ENCODE measurements around the gene SH3BGR.

Gene SH3BGR

GRCh38 chr21:39503123-39503762 lies 51.5 kb downstream of the SH3BGR start:
- H2AFZ ChIP-seq (ENCODE audit: low read depth, low read length): no peak overlapping the region
- no peak overlapping the region for H2BK5ac ChIP-seq (ENCODE audit: low read depth, low read length, poor library complexity, severe bottlenecking)
- no peak overlapping the region for H3K14ac ChIP-seq (ENCODE audit: low read length in 2 of 2)
- H3K36me3 ChIP-seq (ENCODE audit: control insufficient read depth in 1 of 2, insufficient read depth in 2 of 2, low read depth in 1 of 2, low read length in 2 of 2): no peaks in the 10 kb centered on the region
- H2AK5ac ChIP-seq (ENCODE audit: low read length, severe bottlenecking): no peak overlapping the region
- no peak overlapping the region for H3K4ac ChIP-seq (ENCODE audit: low read depth in 1 of 2, low read length in 2 of 2)
- no CpG with 5 or more reads among the region's 1 CpG for WGBS
- no peak overlapping the region for H3K18ac ChIP-seq (ENCODE audit: low read depth in 1 of 2, low read length in 2 of 2)
- no peak overlapping the region for H3K4me2 ChIP-seq (ENCODE audit: low read length, poor library complexity, severe bottlenecking)
- H3K23ac ChIP-seq (ENCODE audit: low read length in 2 of 2): no peak overlapping the region
- H2BK15ac ChIP-seq (ENCODE audit: low read depth, poor library complexity, severe bottlenecking): no peak overlapping the region
- H2BK120ac ChIP-seq (ENCODE audit: low read depth, low read length): no peak overlapping the region
- H3K79me1 ChIP-seq (replicated peaks; ENCODE audit: low read length, poor library complexity, severe bottlenecking): no peaks in the 10 kb centered on the region
- no peak overlapping the region for H3K27ac ChIP-seq (ENCODE audit: low read length, poor library complexity, severe bottlenecking)
- no peaks in the 10 kb centered on the region for H3K9me3 ChIP-seq (ENCODE audit: control insufficient read depth, low read length)
- no peak for DNase-seq
- H4K91ac ChIP-seq (ENCODE audit: low read length): no peak overlapping the region
- H3K4me3 ChIP-seq (ENCODE audit: insufficient read depth in 1 of 2, low read depth in 1 of 2, low read length in 2 of 2): no peak overlapping the region
- H3K4me1 ChIP-seq (ENCODE audit: control insufficient read depth, insufficient read depth, low read depth, low read length): peaks cover 3% of the 10 kb centered on the region
- H4K8ac ChIP-seq (ENCODE audit: low read length): no peak overlapping the region
- no peak overlapping the region for H3K9ac ChIP-seq (ENCODE audit: low read length)
- H3K27me3 ChIP-seq (ENCODE audit: control insufficient read depth in 1 of 2, insufficient read depth in 1 of 2, low read length in 2 of 2): peaks cover 0 to 3% of the 10 kb centered on the region in 2 experiments
- H2BK12ac ChIP-seq (ENCODE audit: low read length in 2 of 2): no peak overlapping the region

DNA sequence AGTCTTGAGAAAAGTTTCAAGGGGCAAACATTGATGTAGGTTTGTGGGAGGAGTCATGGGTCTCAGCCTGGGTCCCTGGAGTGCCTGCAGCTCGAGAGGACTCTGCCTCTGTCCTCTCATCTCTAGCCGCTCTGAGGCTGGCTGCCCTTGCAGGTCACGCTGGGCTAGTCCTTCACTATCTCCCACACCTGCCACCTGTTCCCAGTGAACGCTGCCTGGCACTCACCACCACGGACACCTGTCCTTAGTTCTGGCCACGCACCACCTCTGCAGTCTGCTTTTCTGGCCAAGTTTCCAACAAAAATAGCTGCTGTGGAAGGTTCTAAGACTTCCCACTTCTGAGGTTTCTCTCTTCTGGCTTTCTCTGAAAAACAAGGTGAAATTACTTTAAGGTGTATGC lies 52.5 kb downstream of the SH3BGR start:
- no peak overlapping the region for H2BK12ac ChIP-seq (ENCODE audit: low read length in 2 of 2)
- no peak overlapping the region for H2AK5ac ChIP-seq (ENCODE audit: low read length, severe bottlenecking)
- no peak overlapping the region for H3K4me3 ChIP-seq (ENCODE audit: insufficient read depth in 1 of 2, low read depth in 1 of 2, low read length in 2 of 2)
- peaks cover 0 to 3% of the 10 kb centered on the region in 2 experiments for H3K27me3 ChIP-seq (ENCODE audit: control insufficient read depth in 1 of 2, insufficient read depth in 1 of 2, low read length in 2 of 2)
- H3K9me3 ChIP-seq (ENCODE audit: control insufficient read depth, low read length): no peaks in the 10 kb centered on the region
- no peaks in the 10 kb centered on the region for H3K79me1 ChIP-seq (replicated peaks; ENCODE audit: low read length, poor library complexity, severe bottlenecking)
- H3K14ac ChIP-seq (ENCODE audit: low read length in 2 of 2): no peak overlapping the region
- H3K23ac ChIP-seq (ENCODE audit: low read length in 2 of 2): no peak overlapping the region
- H3K4ac ChIP-seq (ENCODE audit: low read depth in 1 of 2, low read length in 2 of 2): no peak overlapping the region
- no peak overlapping the region for H2BK15ac ChIP-seq (ENCODE audit: low read depth, poor library complexity, severe bottlenecking)
- H3K18ac ChIP-seq (ENCODE audit: low read depth in 1 of 2, low read length in 2 of 2): no peak overlapping the region
- no peak overlapping the region for H3K4me2 ChIP-seq (ENCODE audit: low read length, poor library complexity, severe bottlenecking)
- no peak for DNase-seq
- H4K8ac ChIP-seq (ENCODE audit: low read length): no peak overlapping the region
- no peak overlapping the region for H2AFZ ChIP-seq (ENCODE audit: low read depth, low read length)
- 79% methylated on average over 6 of the region's 6 CpGs for WGBS
- H3K36me3 ChIP-seq (ENCODE audit: control insufficient read depth in 1 of 2, insufficient read depth in 2 of 2, low read depth in 1 of 2, low read length in 2 of 2): no peaks in the 10 kb centered on the region
- no peak overlapping the region for H3K27ac ChIP-seq (ENCODE audit: low read length, poor library complexity, severe bottlenecking)
- no peak overlapping the region for H2BK5ac ChIP-seq (ENCODE audit: low read depth, low read length, poor library complexity, severe bottlenecking)
- no peak overlapping the region for H4K91ac ChIP-seq (ENCODE audit: low read length)
- peaks cover 3% of the 10 kb centered on the region for H3K4me1 ChIP-seq (ENCODE audit: control insufficient read depth, insufficient read depth, low read depth, low read length)
- H2BK120ac ChIP-seq (ENCODE audit: low read depth, low read length): no peak overlapping the region
- H3K9ac ChIP-seq (ENCODE audit: low read length): no peak overlapping the region

- no peak for DNase-seq
- no peak overlapping the region for H3K4me2 ChIP-seq (ENCODE audit: low read length, poor library complexity, severe bottlenecking)
- H3K27me3 ChIP-seq (ENCODE audit: control insufficient read depth in 1 of 2, insufficient read depth in 1 of 2, low read length in 2 of 2): no peaks in the 10 kb centered on the region
- H3K79me1 ChIP-seq (replicated peaks; ENCODE audit: low read length, poor library complexity, severe bottlenecking): no peaks in the 10 kb centered on the region
- no peak overlapping the region for H2AFZ ChIP-seq (ENCODE audit: low read depth, low read length)
- no peak overlapping the region for H3K27ac ChIP-seq (ENCODE audit: low read length, poor library complexity, severe bottlenecking)
- no peak overlapping the region for H2BK15ac ChIP-seq (ENCODE audit: low read depth, poor library complexity, severe bottlenecking)
- H2BK120ac ChIP-seq (ENCODE audit: low read depth, low read length): no peak overlapping the region
- no peak overlapping the region for H3K23ac ChIP-seq (ENCODE audit: low read length in 2 of 2)
- H4K91ac ChIP-seq (ENCODE audit: low read length): no peak overlapping the region
- no peak overlapping the region for H3K14ac ChIP-seq (ENCODE audit: low read length in 2 of 2)
- H3K9ac ChIP-seq (ENCODE audit: low read length): no peak overlapping the region
- no peaks in the 10 kb centered on the region for H3K9me3 ChIP-seq (ENCODE audit: control insufficient read depth, low read length)
- no peak overlapping the region for H2AK5ac ChIP-seq (ENCODE audit: low read length, severe bottlenecking)
- H3K18ac ChIP-seq (ENCODE audit: low read depth in 1 of 2, low read length in 2 of 2): no peak overlapping the region
- no peaks in the 10 kb centered on the region for H3K36me3 ChIP-seq (ENCODE audit: control insufficient read depth in 1 of 2, insufficient read depth in 2 of 2, low read depth in 1 of 2, low read length in 2 of 2)
- H3K4ac ChIP-seq (ENCODE audit: low read depth in 1 of 2, low read length in 2 of 2): no peak overlapping the region
- no peak overlapping the region for H3K4me3 ChIP-seq (ENCODE audit: insufficient read depth in 1 of 2, low read depth in 1 of 2, low read length in 2 of 2)
- no peak overlapping the region for H4K8ac ChIP-seq (ENCODE audit: low read length)
- no peak overlapping the region for H2BK5ac ChIP-seq (ENCODE audit: low read depth, low read length, poor library complexity, severe bottlenecking)
- peaks cover 2% of the 10 kb centered on the region for H3K4me1 ChIP-seq (ENCODE audit: control insufficient read depth, insufficient read depth, low read depth, low read length)
- no peak overlapping the region for H2BK12ac ChIP-seq (ENCODE audit: low read length in 2 of 2)
- 73% methylated on average over 1 of the region's 1 CpG for whole genome bisulfite sequencing
Measured at GRCh38 chr21:39510240-39510639, 58.5 kb downstream of the SH3BGR start.

- no peak overlapping the region for H3K18ac ChIP-seq (ENCODE audit: low read depth in 1 of 2, low read length in 2 of 2)
- no peak overlapping the region for H3K27ac ChIP-seq (ENCODE audit: low read length, poor library complexity, severe bottlenecking)
- no peak overlapping the region for H3K4me2 ChIP-seq (ENCODE audit: low read length, poor library complexity, severe bottlenecking)
- no peak overlapping the region for H2AK5ac ChIP-seq (ENCODE audit: low read length, severe bottlenecking)
- no peak overlapping the region for H3K4me3 ChIP-seq (ENCODE audit: insufficient read depth in 1 of 2, low read depth in 1 of 2, low read length in 2 of 2)
- H3K9me3 ChIP-seq (ENCODE audit: control insufficient read depth, low read length): no peaks in the 10 kb centered on the region
- H3K27me3 ChIP-seq (ENCODE audit: control insufficient read depth in 1 of 2, insufficient read depth in 1 of 2, low read length in 2 of 2): no peaks in the 10 kb centered on the region
- H2BK12ac ChIP-seq (ENCODE audit: low read length in 2 of 2): no peak overlapping the region
- no peak overlapping the region for H3K9ac ChIP-seq (ENCODE audit: low read length)
- no peak overlapping the region for H3K4ac ChIP-seq (ENCODE audit: low read depth in 1 of 2, low read length in 2 of 2)
- H2BK15ac ChIP-seq (ENCODE audit: low read depth, poor library complexity, severe bottlenecking): no peak overlapping the region
- H3K36me3 ChIP-seq (ENCODE audit: control insufficient read depth in 1 of 2, insufficient read depth in 2 of 2, low read depth in 1 of 2, low read length in 2 of 2): no peaks in the 10 kb centered on the region
- H2AFZ ChIP-seq (ENCODE audit: low read depth, low read length): no peak overlapping the region
- H3K4me1 ChIP-seq (ENCODE audit: control insufficient read depth, insufficient read depth, low read depth, low read length): peaks cover 2% of the 10 kb centered on the region
- H2BK120ac ChIP-seq (ENCODE audit: low read depth, low read length): no peak overlapping the region
- WGBS: 100% methylated on average over 2 of the region's 3 CpGs
- peak overlapping the region in 1 of 2 experiments; percentile 46 for H3K14ac ChIP-seq (ENCODE audit: low read length in 2 of 2)
- no peak overlapping the region for H2BK5ac ChIP-seq (ENCODE audit: low read depth, low read length, poor library complexity, severe bottlenecking)
- peak overlapping the region; percentile 34 for H4K91ac ChIP-seq (ENCODE audit: low read length)
- no peak overlapping the region for H4K8ac ChIP-seq (ENCODE audit: low read length)
- no peak for DNase-seq
- H3K79me1 ChIP-seq (replicated peaks; ENCODE audit: low read length, poor library complexity, severe bottlenecking): no peaks in the 10 kb centered on the region
- H3K23ac ChIP-seq (ENCODE audit: low read length in 2 of 2): no peak overlapping the region
Measured at GRCh38 chr21:39511102-39511501, 59.3 kb downstream of the SH3BGR start.

Measured in mesenchymal stem cell (in vitro differentiated cells and primary cell).